ENCODE results near the gene KCNH2. TPM values are rescaled to one million over a fixed set of nuclear protein-coding genes. Genes with fewer than 3 reads are reported as not detected.

Gene KCNH2
- total RNA-seq, 1 donor from 2014 or later: 6.1 TPM

DNA sequence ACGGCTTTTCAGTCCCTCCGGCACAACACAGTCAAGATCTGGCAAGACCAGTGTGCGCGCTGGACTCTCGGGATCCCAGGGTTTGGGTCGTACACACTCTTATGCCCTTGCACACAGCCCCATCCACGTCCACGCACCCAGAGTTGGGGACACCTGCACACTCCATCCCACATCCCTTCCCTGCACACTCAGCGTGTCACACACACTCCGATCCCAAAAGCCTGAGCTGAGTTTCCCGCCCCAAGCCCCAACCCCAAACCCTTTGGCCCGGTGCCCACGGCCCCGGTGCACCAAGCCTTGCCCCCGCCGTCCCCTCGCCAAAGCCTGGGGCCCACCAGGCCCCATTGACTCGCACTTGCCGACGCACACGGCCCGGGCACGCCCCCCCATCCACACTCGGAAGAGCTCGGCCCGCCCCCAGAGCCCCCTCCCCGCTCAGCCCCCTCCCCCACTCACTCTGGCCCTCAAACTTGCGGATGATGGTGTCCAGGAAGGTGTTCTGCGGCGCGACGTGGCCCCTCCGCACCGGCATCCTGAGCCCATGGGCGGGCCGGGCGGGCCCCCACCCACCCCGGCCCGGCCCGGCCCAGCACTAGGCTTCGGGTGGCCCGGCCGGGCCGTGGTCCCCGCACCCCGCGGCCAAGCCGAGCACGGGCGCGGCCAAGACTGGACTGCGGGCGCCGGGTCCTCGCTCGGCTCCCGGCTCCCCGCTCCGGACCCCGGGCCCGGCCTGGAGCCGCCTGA, 567 bp downstream of the KCNH2 start:
- DNase-seq (ENCODE audit: low spot score in 2 of 2): no peak
- FAIRE-seq: no peak

GRCh38 chr7:150976529-150977381, 1.4 kb downstream of the KCNH2 start:
- no peak for DNase-seq (ENCODE audit: low spot score in 2 of 2)
- no peak for FAIRE-seq

- FAIRE-seq (no peak), DNase-seq (ENCODE audit: low spot score in 2 of 2) (no peak)
Observed at GRCh38 chr7:150975536-150976319, 2.4 kb downstream of the KCNH2 start.

GRCh38 chr7:150974468-150975391, 3.4 kb downstream of the KCNH2 start:
- FAIRE-seq: no peak
- peak; percentile 72 to 78 for DNase-seq (ENCODE audit: low spot score in 2 of 2)

GRCh38 chr7:150973571-150974451, 4.3 kb downstream of the KCNH2 start:
- FAIRE-seq: no peak
- no peak for DNase-seq (ENCODE audit: low spot score in 2 of 2)

DNA sequence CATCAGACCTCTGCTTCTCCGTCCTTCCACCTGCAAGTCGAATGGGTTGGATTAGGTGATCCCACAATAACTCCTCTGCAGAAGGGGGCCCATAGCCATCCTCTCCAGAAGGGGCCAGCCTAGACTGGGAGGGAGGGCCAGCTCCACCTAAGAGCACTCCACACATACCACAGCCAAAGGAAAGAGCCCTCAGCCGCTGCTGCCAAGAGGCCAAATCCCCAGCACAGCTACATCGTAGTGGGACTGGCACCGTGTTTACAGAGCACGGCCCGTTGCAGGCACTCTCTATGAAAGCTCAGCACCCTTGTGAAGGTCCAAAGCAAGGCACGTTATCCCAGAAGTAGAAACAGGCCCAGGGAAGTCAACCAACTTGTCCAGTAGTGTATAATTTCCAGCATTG, 5.4 kb downstream of the KCNH2 start:
- FAIRE-seq: no peak
- no peak for DNase-seq (ENCODE audit: low spot score in 2 of 2)

- FAIRE-seq: no peak
- DNase-seq (ENCODE audit: low spot score in 2 of 2): peak in 1 of 2 donors; percentile 81
Observed at GRCh38 chr7:150972023-150972468, 6.1 kb downstream of the KCNH2 start.

DNA sequence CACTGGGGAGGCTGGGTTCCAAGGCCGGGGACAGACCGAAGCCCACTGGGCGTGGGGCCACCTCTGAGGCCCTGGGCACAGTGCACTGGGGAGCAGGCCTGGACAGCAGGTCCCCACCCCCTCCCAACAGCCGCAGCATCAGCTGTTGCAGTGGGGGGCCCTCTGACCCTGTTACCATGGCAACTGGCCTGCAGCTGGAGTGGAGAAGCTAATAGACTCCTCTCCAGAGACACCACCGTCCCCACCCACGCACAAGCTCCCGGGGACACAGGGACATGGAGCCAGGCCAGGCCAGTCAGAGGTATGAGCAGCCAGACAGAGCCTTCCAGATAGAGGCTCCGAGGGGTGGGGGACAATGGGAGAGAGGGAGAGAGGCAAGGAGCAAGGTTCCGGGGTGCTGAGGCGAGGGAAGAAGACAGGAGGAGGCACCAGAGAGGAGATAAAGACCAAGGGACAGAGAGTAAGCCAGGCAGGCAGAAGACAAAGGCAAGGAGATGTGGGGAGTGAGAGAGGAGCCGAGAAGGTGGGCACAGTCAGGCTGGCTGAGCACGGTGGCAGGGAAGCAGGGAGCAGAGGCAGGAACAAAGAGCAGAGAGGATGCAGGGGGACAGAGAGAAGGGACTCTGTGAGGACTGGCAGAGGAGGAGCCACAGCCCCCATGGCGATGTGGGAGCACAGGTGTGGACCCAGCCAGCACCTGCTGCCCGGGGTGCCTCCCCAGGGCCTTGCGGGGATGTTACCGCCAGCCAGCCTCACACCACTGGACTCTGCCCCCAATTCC, 6.7 kb downstream of the KCNH2 start:
- FAIRE-seq (no peak), DNase-seq (ENCODE audit: low spot score in 2 of 2) (peak in 1 of 2 donors; percentile 62)

DNA sequence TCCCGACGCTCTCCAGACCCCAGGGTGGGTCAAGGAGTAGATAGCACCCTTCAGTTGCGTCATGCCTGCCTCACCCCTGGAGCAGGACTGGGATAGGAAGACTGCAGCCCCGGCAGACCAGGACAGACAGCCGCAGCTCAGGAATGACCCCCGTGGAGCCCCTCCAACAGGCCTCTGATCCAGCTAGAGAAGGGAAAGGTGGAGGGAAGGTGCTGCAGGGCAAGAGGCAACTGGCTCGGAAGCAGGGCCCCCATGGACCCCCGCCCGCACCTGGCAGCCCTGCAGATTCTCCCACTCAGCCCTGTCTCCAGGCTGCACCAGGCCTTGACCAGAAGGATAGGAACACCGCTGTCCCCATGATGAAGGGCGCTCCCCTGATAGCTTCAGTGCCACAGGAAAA, 7.7 kb downstream of the KCNH2 start:
- DNase-seq (ENCODE audit: low spot score in 2 of 2) (no peak), FAIRE-seq (no peak)

GRCh38 chr7:150969475-150969874, 8.6 kb downstream of the KCNH2 start:
- FAIRE-seq (no peak), DNase-seq (ENCODE audit: low spot score in 2 of 2) (no peak)

DNA sequence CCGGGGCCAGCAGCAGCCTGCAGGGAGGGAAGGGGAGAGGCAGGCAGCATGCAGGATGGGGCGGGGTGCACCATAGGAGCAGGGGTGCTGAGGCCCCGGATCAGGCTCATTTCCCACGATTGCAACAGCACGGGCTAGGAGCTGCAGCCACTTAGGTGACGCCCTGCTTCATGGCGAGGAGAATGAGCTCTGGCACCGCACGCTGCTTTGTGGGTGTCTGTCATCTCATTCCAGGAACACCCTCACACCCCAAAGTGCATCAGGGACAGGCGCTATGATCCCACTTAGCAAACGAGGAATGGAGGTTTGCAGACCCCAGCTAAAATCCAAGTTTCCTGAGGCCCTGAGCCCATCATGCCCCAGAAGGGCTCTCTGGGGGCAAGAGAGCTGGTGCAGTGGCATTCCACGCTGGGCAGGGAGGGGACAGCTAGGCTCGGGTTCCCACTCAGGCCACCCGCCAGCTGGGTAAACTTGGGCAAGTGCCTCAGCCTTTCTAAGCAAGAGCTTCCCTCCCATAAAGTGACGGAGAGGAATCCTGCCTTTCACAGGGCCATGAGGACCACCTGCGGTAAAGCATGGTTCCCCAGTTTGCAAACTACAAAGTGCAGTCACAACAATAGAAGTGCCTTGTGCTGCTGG, 9.3 kb downstream of the KCNH2 start:
- DNase-seq (ENCODE audit: low spot score in 2 of 2) (no peak), FAIRE-seq (no peak)

DNA sequence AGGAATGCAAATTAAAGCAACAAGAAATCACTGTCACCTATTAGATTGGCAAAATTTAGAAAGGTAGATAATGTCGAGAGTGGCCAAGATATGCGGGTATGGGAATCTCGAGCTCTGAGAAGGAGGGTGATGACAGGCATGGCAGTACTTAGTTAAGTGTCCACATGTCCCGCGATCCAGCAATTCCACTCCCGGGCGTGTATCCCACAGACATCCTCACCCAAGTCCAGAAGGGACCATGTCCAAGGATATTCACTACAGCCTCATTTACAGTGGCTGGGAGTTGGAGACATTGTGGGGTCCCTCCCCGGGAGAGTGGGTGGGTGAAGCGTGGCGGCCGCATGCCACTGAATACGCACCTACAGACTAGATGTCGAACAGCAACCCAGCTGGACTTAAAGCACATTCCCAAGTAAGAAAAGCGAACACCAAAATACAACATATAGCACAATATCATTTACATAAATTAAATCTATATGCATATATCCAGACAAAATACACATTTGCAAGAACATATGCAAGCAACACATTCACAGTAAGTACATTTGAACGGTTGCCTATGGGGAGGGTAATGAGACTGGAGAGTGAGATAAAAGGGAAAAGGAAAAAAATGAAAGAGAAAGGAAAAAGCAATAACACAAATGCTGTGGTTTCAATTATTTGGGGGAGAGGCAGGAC, 9.9 kb downstream of the KCNH2 start:
- FAIRE-seq (no peak), DNase-seq (ENCODE audit: low spot score in 2 of 2) (no peak)

DNA sequence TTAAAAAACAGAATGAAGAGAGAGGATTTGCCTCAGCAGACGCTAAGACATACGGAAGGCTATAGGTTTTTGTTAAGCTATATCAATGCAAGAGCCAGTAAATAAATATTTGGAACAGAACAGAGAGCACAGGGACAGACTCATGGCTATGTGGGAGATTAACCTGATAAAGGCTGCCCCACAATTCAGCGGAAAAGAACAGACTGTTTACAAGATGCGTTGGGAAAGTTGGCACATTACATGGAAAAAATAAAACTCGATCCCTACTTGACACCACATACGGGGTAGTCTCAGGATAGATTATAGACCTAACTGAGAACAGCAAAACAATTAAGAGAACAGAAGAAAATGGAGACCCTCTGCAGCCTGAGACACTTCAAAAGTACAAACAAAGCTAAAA, 10.8 kb downstream of the KCNH2 start:
- no peak for DNase-seq (ENCODE audit: low spot score in 2 of 2)
- no peak for FAIRE-seq

- FAIRE-seq: no peak
- DNase-seq (ENCODE audit: low spot score in 2 of 2): no peak
Observed at GRCh38 chr7:150966002-150966401, 12.1 kb downstream of the KCNH2 start.

- no peak for DNase-seq (ENCODE audit: low spot score in 2 of 2)
Observed at GRCh38 chr7:150965273-150965830, 12.8 kb downstream of the KCNH2 start.

GRCh38 chr7:150964593-150965111, 13.5 kb downstream of the KCNH2 start:
- FAIRE-seq (no peak), DNase-seq (ENCODE audit: low spot score in 2 of 2) (no peak)

More at GRCh38 chr7:150965273-150965830, 12.8 kb downstream of the KCNH2 start:
- FAIRE-seq: no peak
